ENCODE results near the gene CCDC190. TPM values are rescaled to one million over a fixed set of nuclear protein-coding genes. Genes with fewer than 3 reads are reported as not detected.
"Not testable (repeated sequence)": the region's sequence is repeated elsewhere in the genome, so short reads cannot be mapped to it uniquely, and the experiment has no call there.

The CCDC190 gene
- total RNA-seq, 2 donors from 2014 or later: 0.14 TPM; not detected in 1

DNA sequence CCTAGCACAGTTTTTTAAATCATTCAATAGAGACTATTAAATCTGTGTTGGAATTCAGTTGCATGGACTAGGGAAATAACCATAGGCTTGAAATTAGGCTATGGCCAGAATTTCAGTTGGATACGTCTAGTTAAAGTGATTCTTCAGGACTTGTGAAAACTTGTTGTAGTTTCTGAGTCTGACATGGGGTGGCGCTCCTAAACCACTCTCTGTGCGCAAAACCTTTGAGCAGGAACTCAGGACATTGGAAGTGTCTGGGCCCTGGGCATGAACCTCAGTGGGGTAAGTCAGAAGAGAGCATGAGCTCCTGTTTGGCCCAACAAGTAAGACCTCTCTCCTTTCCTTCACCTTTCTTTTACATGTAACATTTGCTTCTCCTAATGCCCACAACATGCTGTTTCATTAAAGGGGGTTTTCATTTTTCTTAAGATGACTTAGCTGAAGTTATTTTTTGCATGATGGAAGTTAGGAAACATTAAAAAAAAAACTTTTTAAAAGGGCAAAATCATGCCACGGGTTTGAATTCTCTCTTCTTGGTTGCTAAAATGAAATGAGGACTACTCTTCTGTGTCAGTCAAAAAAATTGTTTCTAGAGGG is 17.1 kb upstream of the CCDC190 start:
- Histone ChIP-seq H3K4me3 (no peak overlapping the region), H3K27me3 (replicated peaks; ENCODE audit: insufficient read depth) (no peaks in the 10 kb centered on the region), H3K4me1 (replicated peaks) (peaks cover 4% of the 10 kb centered on the region), H3K27ac (no peak overlapping the region), H3K9me3 (no peaks in the 10 kb centered on the region), H3K36me3 (no peaks in the 10 kb centered on the region)
- DNase-seq (ENCODE audit: low spot score): peak; percentile 44
- WGBS: 39% methylated on average over 4 of the region's 4 CpGs
- intact Hi-C loops (cut with DNase I): no loop called here
- TF ChIP-seq, protein P1, sequence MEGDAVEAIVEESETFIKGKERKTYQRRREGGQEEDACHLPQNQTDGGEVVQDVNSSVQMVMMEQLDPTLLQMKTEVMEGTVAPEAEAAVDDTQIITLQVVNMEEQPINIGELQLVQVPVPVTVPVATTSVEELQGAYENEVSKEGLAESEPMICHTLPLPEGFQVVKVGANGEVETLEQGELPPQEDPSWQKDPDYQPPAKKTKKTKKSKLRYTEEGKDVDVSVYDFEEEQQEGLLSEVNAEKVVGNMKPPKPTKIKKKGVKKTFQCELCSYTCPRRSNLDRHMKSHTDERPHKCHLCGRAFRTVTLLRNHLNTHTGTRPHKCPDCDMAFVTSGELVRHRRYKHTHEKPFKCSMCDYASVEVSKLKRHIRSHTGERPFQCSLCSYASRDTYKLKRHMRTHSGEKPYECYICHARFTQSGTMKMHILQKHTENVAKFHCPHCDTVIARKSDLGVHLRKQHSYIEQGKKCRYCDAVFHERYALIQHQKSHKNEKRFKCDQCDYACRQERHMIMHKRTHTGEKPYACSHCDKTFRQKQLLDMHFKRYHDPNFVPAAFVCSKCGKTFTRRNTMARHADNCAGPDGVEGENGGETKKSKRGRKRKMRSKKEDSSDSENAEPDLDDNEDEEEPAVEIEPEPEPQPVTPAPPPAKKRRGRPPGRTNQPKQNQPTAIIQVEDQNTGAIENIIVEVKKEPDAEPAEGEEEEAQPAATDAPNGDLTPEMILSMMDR (IDR thresholded peaks at IDR 0.05): peak in 3 of 4 experiments; percentile 62 to 74 (median 73)
- peak; percentile 33 for TF ChIP-seq POLR2AphosphoS5 (IDR thresholded peaks at IDR 0.05)
- no peak for TF ChIP-seq POLR2A (IDR thresholded peaks at IDR 0.05)

DNA sequence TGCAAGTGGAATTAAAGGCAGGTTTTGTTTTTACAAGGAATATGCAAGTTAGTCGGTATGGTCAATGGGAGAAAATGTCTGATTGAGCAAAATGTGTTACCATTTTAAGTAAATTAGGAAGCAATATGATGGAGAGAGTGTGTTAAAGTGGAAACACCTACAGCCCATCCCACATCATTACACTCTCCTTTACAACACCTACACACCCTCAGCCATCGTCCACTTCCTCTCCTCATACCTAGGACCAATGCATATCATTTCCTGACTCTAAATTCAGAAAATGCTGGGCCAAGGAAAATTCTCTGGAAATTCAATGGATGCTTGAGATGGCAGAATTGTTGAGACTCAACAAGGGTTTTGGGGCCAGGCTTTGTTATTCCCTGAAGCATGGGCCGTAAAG is 16.4 kb upstream of the CCDC190 start:
- WGBS: 93% methylated on average over 3 of the region's 3 CpGs
- H3K36me3 ChIP-seq: no peaks in the 10 kb centered on the region
- no peaks in the 10 kb centered on the region for H3K27me3 ChIP-seq (replicated peaks; ENCODE audit: insufficient read depth)
- no peak overlapping the region for H3K4me3 ChIP-seq
- TF ChIP-seq, protein P1 (IDR thresholded peaks at IDR 0.05): no peak
- no peak for TF ChIP-seq POLR2AphosphoS5 (IDR thresholded peaks at IDR 0.05)
- TF ChIP-seq POLR2A (IDR thresholded peaks at IDR 0.05): no peak
- H3K4me1 ChIP-seq (replicated peaks): peaks cover 4% of the 10 kb centered on the region
- no peak for DNase-seq (ENCODE audit: low spot score)
- intact Hi-C loops (cut with DNase I): no loop called here
- no peak overlapping the region for H3K27ac ChIP-seq
- no peaks in the 10 kb centered on the region for H3K9me3 ChIP-seq

DNA sequence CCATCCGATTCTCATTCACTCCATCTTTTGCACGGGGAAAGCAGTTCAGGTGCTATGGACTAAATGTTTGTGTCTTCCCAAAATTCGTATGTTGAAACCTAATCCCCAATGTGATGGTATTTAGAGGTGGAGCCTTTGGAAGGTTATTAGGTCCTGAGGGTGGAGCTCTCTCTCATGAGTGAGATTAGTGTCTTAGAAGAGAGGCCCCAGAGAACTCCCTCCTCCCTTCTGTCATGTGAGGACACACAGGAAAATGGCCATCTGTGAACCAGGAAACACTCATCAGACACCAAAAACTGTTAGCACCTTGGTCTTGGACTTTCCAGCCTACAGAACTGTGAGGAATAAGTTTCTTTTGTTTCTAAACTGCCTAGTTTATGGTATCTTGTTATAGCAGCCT is 15.8 kb upstream of the CCDC190 start:
- WGBS: 71% methylated on average over 3 of the region's 3 CpGs
- no peaks in the 10 kb centered on the region for H3K27me3 ChIP-seq (replicated peaks; ENCODE audit: insufficient read depth)
- no peak overlapping the region for H3K27ac ChIP-seq
- intact Hi-C loops (cut with DNase I): no loop called here
- peaks cover 4% of the 10 kb centered on the region for H3K4me1 ChIP-seq (replicated peaks)
- no peak for TF ChIP-seq POLR2AphosphoS5 (IDR thresholded peaks at IDR 0.05)
- no peak for TF ChIP-seq POLR2A (IDR thresholded peaks at IDR 0.05)
- TF ChIP-seq, protein P1 (IDR thresholded peaks at IDR 0.05): no peak
- no peaks in the 10 kb centered on the region for H3K36me3 ChIP-seq
- DNase-seq (ENCODE audit: low spot score): no peak
- no peaks in the 10 kb centered on the region for H3K9me3 ChIP-seq
- no peak overlapping the region for H3K4me3 ChIP-seq

DNA sequence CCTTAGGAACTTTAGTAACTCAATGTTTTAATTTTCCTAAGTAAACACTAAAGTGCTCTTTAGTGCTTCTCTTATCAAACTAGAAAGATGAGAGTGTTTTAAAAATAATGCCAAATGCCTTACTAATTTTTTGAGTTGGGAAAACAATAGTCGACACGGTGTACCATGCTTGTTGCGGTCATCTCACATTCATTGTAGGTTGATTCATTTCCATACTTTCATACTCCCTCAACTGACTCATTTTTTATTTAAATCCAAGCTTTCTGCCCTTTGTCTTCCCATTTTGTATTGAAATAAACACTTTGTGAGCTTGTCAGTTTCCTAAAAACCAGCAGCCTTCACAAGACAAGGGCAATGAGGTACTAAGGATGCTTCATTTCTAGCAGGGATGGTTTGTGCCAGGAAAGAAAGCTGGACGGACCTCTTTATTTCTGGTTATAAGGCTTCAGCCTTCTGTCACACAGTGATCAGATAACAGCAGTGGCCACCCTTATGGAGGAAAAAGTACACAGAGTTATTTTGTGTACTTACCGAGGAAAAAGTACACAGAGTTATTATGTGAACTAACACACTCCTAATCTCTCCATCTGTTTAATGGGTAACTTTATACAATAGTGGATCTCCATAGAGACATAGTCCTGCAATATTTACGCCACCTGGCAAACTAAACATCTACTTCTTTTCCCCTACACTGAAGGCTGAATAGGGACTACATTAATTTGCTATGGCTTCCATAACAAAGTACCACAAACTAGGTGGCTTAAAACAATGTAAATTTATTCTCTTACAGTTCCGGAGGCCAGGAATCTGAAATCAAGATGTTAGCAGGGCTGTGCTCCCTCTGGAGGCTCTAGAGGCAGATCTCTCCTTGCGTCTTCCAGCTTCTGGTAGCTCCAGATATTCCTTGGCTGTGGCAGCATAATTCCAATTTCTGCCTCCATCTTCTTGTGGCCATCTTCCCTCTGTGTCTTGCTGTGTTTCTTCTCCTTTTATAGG is 13.0 kb upstream of the CCDC190 start:
- no peak overlapping the region for H3K4me3 ChIP-seq
- H3K36me3 ChIP-seq: no peaks in the 10 kb centered on the region
- peaks cover 4% of the 10 kb centered on the region for H3K4me1 ChIP-seq (replicated peaks)
- H3K27ac ChIP-seq: no peak overlapping the region
- peak; percentile 49 for DNase-seq (ENCODE audit: low spot score)
- TF ChIP-seq POLR2A (IDR thresholded peaks at IDR 0.05) (no peak), POLR2AphosphoS5 (IDR thresholded peaks at IDR 0.05) (peak; percentile 90)
- intact Hi-C loops (cut with DNase I): no loop called here
- 35% methylated on average over 8 of the region's 8 CpGs for WGBS
- no peaks in the 10 kb centered on the region for H3K9me3 ChIP-seq
- no peaks in the 10 kb centered on the region for H3K27me3 ChIP-seq (replicated peaks; ENCODE audit: insufficient read depth)

DNA sequence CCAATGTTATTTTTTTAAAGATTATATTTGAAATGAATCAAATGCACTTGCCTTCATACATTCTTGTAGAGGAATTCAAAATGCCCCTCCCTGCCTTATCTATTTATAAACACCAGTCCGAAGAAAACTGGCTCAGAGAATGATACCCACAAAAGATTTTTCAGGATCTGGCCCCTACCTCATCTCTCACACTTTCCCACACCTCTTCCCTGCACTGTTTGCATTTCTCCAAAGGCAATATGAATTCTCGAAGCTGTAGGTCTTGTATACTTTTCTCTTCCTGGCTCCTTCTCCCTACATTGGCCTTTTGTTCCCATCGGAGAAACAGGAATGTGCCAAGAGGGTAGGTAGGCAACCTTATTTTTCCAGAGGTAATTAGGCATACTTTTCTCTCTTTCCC is 12.0 kb upstream of the CCDC190 start:
- no peak for TF ChIP-seq POLR2A (IDR thresholded peaks at IDR 0.05)
- TF ChIP-seq POLR2AphosphoS5 (IDR thresholded peaks at IDR 0.05): no peak
- TF ChIP-seq, protein P1 (IDR thresholded peaks at IDR 0.05): no peak
- 42% methylated on average over 3 of the region's 3 CpGs for WGBS
- intact Hi-C loops (cut with DNase I): no loop called here

DNA sequence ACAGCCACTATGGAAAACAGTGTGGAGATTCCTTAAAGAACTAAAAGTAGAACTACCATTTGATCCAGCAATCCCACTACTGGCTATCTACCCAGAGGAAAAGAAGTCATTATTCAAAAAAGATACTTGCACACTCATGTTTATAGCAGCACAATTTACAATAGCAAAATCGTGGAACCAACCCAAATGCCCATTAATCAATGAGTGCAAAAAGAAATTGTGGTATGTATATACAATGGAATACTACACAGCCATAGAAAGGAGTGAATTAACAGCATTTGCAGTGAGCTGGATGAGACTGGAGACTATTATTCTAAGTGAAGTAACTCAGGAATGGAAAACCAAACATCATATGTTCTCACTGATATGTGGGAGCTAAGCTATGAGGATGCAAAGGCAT is 10.4 kb upstream of the CCDC190 start:
- H3K27ac ChIP-seq; H3K4me3 ChIP-seq; H3K9me3 ChIP-seq; H3K27me3 ChIP-seq (replicated peaks; ENCODE audit: insufficient read depth); intact Hi-C loops (cut with DNase I); H3K36me3 ChIP-seq; H3K4me1 ChIP-seq (replicated peaks); DNase-seq (ENCODE audit: low spot score): not testable (repeated sequence)
- 77% methylated on average over 1 of the region's 1 CpG for WGBS

More for the DNA sequence above, 12.0 kb upstream of the CCDC190 start:
- Histone ChIP-seq H3K36me3 (no peaks in the 10 kb centered on the region), H3K27me3 (replicated peaks; ENCODE audit: insufficient read depth) (no peaks in the 10 kb centered on the region), H3K9me3 (no peaks in the 10 kb centered on the region), H3K27ac (no peak overlapping the region), H3K4me3 (no peak overlapping the region), H3K4me1 (replicated peaks) (peaks cover 4% of the 10 kb centered on the region)
- DNase-seq (ENCODE audit: low spot score): no peak

All from prostate gland (tissue), 2 donors.